T follicular helper cell (primary cell): ENCODE results near the gene GRIK4.

Source experiments
- DNase-seq: peaks from one replicate; pipeline ENCODE4 v3.0.0-alpha.2; 2020; ENCODE audit warnings: low read depth

Gene GRIK4

DNA sequence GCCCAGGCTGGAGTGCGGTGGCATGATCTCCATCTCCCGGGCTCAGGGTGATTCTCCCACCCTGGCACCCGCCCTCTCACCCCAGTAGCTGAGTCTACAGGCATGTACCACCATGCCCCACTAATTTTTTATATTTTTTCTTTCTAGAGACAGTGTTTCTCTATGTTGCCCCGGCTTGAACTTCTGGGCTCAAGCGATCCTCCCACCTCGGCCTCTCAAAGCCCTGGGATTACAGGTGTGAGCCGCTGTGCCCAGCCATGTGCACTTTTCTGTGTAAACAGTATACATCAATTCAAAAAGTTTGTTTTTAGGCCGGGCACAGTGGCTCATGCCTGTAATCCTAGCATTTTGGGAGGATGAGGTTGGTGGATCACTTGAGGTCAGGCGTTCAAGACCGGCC lies 14.7 kb downstream of the GRIK4 start:
- no peak for DNase-seq

GRCh38 chr11:120527111-120527761 lies 15.7 kb downstream of the GRIK4 start:
- DNase-seq = no peak

DNA sequence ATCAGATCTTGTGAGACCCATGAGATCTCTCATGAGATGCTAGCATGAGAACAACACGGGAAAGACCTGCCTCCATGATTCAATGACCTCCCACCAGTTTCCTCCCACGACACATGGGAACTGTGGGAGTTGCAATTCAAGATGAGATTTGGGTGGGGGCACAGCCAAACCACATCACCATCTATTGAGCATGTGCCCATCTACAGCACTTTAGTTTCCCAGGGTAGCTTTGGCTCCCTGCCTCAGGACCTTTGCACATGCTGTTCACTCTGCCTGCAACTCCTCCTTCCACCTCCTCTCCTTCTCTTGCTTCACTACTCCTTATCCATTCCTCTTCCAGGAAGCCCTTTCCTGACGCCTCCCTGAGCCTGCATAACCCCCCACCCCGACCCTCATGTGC lies 17.2 kb downstream of the GRIK4 start:
- DNase-seq = no peak

GRCh38 chr11:120529214-120529613 lies 17.7 kb downstream of the GRIK4 start:
- DNase-seq = no peak

DNA sequence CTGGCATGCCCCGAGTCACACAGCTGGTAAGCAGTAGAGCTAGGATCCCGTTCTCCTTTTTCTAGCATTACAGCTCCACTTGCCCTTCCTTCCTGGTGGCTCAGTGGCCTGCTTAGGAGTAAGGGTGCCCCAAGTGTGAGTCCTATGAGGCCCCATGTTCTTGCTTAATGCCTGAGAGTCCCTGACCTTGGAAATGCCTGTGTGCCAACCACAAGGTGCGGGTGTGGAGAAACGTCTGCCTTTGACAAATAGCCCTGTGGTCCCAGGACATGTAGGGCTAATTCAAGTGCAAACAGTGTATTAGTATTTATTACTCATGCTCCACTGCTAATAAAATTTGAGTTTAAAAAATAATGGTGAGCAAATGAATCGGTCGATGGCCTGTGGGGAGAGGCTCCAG lies 18.4 kb downstream of the GRIK4 start:
- DNase-seq = no peak

DNA sequence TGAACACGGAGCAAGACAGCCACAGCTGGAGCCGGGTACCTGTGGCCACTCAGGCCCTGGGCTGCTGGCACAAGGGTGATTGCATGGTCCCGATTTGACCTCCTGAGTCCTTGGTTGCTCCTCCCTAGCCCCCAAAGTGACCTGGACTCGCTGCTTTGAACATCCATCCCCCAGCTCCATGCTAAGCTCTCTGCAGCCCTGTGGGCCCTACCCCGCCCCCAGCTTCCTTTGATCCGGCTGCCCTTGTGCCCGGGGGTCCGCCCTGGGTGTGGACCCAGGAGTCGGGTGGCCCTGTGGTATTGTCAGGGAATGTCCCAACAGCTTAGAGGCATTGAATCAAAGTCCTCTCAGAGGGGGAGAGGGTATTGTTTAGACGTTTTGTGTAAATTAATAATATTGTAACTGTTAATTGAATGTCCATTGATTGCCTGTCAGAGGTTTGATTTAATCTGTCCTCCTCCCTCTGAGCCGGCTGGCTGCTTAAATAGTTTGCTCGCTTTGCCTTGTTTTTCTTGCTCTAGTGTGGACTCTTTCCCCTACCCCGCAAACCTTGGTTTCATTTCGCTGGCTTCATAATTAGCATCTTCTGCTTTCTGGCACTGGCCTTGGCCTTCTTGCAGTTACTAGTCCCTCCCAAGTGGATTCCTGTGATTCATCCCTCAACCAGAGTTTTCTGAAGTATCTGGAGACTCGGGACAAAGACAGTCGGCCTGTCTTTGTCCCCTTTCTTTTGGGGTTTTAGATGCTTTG lies 20.7 kb downstream of the GRIK4 start:
- no peak for DNase-seq

DNA sequence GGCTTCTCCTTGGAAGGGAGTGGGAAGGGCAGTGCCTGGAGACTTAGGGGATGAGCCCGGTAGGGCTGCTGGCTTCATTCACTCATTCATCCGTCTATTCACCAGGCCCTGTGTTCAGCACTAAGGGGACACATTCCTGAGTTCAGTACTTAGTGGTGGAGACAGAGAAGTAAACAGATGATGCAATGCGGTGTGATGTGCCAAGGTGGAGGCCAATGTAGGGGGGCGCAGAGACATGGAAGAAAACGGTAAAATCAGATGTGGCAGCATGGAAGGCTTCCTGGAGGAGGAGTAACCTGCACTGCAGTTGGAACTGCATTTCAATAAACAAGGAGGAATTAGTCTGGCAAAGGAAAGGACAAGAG lies 21.3 kb downstream of the GRIK4 start:
- DNase-seq = no peak

DNA sequence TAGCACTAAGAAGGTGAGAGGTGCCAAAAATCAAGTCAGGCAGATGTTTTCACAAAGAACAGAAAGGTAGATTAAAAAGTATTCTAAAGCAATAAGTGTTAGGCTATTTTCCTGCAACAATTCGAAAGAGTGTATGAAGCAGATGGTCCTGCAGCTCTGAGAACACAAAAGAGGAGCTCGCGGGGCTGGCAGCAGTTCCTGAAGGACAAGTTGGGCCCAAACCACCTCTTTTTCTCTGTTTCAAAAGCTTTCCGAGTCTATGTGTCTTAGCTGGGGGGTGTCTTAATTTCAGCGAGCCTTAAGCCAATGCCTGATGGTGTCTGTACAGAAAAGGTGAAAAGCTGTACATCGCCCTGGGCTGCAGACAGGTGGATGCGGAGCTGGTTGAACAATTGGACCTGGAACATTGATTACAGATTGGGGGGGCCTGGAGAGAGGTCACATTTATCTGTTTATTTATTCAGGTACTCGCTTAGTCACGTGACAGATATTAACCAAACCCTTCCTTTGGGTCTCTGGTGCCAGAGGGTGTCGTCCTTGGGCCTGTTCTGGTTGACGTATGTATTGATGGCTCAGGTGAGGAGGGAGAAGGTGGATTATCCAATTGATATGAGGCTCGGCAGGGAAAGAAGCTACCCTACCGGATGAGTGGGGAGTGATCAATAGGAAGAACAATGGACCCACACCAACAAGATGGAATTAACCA lies 24.7 kb downstream of the GRIK4 start:
- no peak for DNase-seq

- no peak for DNase-seq
Observed at GRCh38 chr11:120536797-120537169, 25.2 kb downstream of the GRIK4 start.

GRCh38 chr11:120537996-120538395 lies 26.4 kb downstream of the GRIK4 start:
- no peak for DNase-seq

DNA sequence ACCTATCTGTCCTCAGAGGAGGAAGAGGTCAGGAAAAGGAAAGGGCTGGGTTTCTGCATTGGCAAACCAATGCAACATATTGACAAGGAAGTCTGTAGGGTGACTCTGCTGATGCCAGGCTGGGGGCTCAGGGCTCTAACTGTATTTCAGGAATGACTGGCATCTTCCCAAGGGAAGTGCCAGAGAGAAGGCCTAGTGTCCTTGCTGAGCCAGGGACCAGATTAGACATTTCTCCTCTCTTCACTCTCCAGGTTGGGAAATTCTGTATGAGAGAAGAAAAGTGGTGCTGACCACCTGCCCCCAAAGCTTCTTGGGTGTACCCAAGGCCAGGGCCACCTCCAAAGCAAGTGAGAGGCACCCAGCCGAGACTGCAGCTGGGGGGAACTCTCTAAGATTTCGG lies 27.2 kb downstream of the GRIK4 start:
- no peak for DNase-seq

DNA sequence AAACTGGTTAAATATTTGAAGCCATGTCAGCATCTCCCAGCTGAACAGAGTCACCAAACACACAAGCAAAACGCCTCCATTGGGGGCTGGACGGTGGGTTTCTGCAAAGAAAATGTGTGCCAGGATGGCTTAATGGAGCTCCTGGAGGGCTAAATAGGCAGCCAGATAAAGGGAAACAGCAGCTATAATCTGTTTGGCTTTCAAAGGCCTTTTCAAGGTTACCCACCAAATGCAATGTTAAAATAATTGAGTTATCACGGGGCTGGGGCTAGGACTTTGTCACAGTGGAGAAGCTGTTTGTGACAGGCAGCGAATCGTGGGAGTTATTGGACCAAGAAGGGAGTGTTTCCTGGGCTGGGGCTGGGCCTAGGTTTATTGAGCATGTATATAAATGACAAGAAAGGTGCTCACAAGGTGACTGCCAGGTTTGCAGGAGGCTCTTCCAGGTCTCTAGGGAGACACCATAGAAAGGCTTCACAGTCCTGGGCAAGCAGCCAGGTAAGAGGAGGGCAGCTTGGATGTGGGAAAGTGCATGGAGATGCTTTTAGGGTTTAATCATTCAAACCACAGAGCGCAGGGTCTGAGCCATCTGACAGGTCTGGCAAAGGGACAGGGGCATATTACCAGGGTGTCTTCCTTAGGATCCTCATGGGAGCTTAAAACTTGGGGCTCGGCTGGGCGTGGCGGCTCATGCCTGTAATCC lies 28.3 kb downstream of the GRIK4 start:
- no peak for DNase-seq

- DNase-seq = no peak
Observed at GRCh38 chr11:120540744-120541465, 29.4 kb downstream of the GRIK4 start.

- no peak for DNase-seq
Observed at GRCh38 chr11:120543521-120544215, 32.1 kb downstream of the GRIK4 start.

DNA sequence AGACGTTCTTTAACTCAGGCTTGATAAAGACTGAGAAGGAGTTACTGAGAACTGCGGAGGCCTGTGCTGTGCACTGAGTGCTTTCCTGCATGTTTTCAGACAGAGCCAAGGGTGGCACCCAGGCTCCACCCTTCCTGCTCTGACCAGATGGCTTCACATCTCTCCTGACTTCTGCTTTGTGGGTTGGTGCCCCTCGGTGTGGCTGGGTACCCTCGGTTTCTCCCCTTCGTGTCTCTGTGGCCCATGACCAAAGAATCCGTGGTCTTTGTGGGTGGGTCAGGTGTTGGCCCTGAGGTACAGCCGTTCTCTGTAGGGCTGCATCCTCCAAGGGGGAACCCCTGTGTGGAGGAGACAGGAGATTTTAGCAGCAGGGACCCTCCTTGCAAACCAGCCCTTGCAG lies 34.3 kb downstream of the GRIK4 start:
- no peak for DNase-seq

- DNase-seq = no peak
Observed at GRCh38 chr11:120546312-120547205, 35.0 kb downstream of the GRIK4 start.

DNA sequence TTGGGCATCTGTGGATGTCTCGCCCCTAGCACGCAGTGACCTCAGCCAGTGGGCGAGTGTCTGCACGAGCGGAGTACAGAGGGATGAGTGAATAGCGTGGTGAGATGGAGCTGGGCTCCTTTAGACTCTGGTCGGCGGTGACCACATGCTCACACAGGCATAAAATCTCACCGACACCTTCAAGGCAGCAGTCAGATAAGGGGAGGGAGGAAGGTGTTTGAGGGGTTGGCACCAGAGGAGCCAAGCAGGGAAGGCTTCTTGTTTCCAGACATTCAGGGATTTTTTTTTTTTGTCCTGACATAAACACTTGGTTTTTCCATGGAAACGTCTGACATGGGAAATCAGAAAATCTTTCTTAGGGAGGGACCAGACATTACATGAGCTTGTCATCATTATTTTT lies 35.8 kb downstream of the GRIK4 start:
- no peak for DNase-seq

GRCh38 chr11:120547811-120548681 lies 36.5 kb downstream of the GRIK4 start:
- no peak for DNase-seq

DNA sequence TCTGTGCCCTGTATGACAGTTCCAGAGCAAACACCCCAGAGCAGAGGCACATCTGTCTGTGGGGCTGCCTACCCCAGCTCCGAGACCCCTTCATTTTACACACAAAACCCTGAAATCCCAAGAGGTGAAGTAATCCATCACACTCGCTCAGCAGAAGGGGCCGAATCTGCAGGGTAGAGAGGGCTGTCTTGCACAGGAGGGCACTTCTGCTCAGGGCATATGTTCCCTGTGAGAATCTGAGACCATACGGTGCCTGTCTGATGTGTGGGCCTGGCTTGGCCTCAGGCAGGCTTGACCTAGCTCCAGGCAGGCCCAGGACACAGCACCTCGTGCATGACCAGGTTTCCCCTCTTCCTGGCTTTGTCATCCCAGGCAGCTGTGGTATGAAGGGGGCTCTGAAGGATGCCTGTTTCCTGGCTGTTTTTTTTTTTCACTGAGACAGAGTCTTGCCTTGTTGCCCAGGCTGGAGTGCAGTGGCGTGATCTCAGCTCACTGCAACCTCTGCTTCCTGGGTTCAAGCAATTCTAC lies 37.2 kb downstream of the GRIK4 start:
- DNase-seq = no peak
